ENCODE data around the gene GPC5.
A peak's percentile ranks its signal among the peaks of the same experiment; 100 is the strongest.
"Not testable (repeated sequence)": the region's sequence is repeated elsewhere in the genome, so short reads cannot be mapped to it uniquely, and the experiment has no call there.

GPC5 gene

DNA sequence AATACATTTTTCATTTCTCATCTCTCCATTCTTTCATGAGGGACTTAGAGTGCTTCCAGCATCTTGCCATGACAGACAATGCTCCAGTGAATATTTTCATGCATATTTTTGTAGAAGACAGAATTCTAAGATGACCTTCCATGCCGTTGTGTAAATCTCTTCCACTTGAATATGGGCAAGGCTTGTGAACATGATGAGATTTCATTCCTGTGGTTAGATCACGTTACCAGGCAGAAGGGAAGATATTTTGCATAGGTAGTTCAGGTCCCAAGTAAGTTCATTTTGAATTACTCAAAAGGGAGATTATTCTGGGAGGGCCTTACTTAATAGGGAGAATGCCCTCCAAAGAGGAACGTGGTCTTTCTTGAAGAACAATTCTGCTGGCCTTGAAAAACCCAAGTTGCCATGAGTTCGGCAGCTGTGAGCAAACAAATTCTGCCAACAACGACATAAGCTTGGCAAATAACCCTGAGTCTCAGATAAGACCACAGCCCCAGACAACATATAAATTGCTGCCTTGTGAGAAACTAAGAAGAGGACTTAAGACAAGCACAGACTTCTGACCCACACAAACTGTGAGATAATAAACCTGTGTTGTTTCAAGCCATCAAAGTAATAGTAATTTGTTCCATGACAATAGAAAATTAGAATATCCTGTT is 1427.6 kb downstream of the GPC5 start:
- no peak for DNase-seq

DNA sequence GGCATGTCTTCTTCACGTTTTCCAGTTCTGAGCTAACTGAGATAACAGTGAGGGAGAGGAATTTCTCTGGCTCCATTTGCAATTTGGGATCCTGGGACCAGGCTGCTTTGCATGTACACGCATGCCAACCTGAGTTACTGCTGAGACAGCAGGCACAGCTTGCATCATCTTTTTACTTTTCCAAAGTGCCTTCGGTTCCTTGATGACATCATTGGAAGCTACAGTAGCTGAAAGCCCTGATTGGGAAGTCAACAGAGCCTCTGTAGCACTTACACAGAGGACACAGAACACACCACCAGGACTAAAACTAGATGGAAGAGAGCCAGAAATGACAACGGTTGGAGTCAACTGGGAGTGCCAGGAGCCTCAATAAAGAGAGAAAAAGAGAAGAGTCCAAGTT is 1429.1 kb downstream of the GPC5 start:
- no peak for DNase-seq

DNA sequence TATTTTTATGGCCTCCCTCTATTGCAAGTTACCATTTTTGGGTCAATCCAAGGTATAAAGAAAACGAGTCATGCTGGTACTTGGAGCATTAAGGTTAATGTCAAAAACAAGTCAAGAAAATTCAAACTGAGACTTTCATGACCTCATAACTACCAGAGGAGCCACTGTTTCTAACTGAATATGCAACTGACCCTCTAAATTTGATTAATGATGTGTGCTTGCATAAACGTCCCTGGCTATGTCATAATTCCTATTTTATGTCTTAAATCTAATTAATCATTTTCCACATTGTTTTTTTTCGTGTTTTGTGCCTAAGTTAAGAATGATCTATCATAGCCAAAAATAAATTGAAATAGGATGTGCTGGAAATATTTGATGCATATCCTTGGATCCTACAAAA is 1431.5 kb downstream of the GPC5 start:
- no peak for DNase-seq

DNA sequence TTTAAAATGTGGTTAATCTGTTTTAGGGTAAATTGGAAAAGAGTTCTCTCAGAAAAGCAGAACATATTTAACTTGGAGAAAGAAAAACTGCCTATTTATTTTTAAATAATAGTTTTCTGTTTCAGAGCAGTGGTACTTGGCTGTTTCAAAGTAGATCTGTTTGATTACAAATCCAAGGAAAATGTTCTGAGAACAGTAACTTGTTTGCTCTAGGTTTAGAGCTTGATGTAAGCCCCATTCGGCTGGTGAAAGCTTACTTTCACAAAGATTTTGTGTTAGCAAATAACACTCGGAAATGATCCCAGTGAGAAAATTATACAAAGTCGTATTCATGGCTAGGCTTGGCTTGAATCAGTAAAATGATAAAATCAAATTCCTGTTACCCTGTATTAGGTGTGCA is 1432.4 kb downstream of the GPC5 start:
- no peak for DNase-seq

DNA sequence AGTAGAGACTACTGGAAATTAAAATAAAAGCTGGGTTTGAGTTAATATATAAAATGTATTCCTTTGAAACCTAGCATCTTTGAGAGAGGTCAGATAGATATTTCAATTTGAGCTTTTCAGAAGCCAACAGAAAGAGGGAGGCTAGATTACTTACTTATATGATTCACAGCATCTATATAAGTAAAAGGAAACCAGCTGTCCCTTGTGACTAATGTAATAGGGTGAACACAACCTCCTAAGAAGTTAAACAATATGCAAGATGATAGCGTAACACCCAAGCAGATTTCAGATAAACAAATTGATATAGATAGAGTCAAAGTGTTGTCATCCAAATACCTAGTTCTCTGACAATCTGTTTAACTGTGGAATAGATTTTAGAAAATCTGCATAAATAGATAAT is 1434.7 kb downstream of the GPC5 start:
- DNase-seq, result no peak

DNA sequence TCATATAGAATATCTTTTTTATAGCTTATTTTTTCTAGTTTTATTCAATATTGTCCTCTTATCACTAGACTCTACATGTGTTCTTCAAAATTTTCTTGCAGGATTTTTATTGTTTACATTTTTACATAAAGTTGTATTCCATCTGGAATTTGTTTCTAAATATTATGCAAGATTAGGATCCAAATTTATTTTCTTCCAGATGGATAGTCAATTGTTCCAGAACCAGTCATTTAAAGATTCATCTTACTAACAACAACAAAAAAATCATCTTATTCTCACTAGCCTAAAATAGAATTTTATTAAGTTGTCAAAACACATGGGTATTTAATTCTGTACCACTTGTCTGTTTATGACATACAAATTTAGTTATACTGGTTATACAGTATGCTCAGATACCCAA is 1437.8 kb downstream of the GPC5 start:
- no peak for DNase-seq

DNA sequence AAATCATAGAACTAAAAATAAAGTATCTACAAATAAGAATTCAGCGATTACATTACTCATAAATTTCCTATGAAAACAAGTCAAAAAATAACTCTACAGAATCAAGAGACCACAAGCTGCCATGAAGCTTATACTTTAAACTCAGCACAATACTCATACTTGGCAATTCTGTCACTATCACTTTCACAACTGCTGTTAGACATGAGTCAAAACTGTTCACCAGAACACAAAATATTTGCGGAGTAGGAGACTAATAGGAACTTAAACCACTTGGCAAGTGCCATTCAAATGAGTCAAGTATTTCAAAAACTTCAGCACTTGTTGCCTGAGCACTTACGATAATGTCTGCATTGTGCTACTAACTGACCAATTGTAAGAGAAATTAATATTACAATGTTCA is 1440.4 kb downstream of the GPC5 start:
- DNase-seq, result no peak

DNA sequence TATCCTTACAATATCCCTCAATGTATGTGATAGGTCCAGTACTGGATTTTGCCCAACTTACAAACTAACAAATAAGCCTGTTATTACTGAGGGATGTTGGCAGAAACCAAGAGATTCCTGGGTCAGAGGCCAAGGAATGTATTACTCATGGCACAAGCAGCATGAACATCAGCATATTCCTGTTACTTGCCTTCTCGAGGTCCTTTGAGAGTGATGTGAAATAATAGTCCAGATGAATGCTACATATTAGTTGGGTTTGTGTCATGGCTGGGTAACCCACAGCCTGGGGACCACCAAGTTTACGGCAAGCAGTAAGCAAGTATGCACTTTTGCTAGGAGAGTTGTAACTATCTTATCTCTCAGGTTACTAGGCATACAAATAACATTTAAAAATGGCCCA is 1443.7 kb downstream of the GPC5 start:
- DNase-seq, result no peak

DNA sequence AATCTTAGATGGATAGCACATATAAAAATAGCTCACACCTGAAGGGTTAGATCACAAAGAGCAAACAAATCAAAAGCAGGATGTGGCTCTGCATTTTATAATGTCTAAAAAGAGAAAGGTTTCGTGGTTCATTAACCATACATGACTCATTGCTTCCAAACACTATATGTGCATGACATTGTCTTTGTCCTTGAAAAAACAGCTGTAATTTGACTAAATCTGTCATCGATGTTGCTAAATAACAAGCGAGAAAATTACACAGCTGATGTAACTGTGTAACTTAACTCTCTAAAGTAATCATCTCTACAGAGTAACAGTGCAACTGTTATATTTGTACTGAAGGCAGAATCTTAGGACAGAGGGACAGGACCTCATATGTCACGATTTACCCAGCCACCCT is 1445.1 kb downstream of the GPC5 start:
- DNase-seq, result peak; percentile 16

DNA sequence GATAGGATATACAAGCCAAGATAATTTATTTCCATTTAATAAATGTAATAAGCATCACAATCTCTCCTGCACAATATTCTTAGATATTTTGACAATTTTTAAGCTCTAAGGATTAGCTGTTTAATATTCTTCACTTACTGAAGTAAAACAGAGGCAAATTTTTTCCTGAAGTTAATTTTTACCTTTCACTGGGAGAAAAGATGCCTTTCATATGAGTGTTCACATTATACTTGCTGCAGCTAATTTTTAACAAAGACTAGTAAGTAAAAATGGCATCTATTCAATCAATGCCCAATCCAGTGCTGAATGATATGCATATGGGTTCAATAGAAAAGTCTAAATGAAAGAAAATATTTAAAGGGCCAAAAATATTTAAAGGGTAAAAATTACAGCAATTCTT is 1451.0 kb downstream of the GPC5 start:
- no peak for DNase-seq

DNA sequence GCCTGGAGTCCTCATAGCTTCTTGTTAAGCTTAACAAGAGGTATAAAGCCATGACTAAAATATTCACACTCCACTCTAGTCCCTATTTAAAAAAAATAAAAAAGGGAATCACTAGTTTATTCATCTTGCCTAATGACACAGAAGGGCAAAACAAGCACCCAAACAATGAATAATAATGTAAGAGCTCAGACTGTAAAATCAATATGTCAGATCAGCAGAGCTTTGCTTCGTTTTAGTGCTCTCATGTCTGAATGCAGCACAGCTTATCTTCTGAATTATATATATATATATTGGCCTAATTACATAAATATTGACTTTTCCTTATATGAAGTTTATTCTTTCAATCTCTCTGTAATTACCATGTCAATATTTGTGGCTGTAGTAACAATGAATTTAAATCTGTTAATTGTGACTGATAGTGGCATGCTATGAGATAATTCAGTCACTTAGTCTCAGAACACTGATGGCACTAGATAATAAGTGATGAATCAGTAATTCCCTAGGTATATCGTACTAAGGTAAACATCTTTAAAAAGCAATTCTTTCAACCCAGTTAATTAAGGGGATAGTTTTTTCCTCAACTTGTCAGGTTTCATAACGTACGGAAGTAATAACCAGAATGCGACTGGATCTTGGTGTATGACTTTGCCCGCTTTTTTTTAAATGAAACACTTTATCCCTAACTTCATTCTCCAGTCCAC is 1466.3 kb downstream of the GPC5 start:
- no peak for DNase-seq

DNA sequence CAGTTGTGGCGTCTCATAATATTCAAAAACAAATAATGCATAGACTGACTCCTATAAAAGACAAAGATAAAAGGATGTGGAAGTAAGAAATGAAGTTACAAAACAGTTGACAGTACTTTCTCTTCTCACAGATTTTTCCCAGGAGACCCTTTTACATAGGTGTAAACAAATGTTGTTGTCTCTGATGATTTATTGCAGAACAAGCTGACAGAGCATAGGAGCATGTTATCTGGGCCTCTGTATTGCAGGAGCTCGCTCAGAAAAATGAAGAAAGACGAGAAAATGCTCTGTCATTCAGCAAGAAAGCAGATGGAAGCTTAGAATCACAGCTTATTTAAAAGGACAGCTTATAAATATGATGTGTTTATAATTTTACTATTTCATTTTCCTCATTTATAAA is 1474.6 kb downstream of the GPC5 start:
- DNase-seq, result no peak

DNA sequence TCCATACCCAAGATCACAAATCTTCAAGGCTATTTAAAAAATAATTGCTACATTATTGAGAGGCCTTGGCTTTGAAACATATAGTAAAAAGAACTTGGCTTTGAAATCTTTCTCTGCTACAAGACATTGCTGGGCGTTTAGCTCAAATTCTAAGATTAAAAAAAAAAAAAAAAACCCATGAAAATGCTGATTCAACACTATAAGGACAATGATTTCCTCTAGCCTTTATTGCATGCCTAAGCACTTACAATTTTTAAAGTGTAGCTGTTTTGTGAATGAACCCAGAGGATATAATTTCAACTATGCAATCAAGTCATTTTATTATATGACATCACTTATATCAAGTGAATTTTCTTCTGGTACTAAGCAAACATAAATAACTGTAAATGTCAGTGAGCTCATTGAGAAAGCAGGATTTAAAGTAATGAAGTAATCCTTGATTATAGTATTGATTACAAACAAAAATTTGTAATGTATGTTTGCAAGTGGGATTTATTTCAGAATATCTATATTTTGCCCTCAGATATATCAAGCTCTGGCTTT is 1488.2 kb downstream of the GPC5 start:
- DNase-seq, result no peak

DNA sequence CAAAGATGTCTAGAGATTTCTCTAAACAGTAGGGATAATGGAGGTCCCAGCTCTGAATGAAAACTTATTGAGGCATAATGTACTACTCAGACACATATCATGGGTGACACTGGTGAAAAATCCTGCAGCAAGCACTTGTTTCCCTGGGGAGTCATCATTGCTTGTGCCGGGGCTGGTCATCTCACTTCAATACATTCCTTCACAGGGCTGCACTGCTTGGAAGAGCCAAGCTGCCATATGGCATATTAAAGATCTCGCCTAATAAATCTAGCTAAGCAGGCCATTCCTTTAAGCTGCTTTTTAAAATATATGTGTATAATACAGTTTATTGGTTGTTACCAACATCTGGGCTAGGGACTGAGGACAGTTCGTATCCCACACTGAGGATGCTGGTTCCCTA is 1496.0 kb downstream of the GPC5 start:
- DNase-seq, result no peak

DNA sequence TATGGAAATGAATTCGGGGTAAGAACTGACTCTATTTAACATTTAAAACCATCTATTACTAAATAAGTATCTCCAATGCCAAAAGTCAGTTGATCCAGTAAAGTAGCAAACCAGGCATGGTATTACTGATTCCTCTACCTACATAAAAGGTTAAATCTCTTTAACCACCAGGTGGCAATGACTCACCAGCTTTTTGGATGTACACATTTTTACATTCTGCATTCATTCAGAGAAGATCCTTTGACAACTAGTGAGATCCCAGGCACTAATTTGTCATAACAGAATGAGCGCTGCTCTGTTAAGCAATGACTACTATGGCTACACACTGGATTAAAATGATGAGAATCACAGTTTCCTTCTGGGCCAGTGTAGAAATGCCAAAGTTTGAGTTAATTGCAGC is 1498.4 kb downstream of the GPC5 start:
- no peak for DNase-seq

DNA sequence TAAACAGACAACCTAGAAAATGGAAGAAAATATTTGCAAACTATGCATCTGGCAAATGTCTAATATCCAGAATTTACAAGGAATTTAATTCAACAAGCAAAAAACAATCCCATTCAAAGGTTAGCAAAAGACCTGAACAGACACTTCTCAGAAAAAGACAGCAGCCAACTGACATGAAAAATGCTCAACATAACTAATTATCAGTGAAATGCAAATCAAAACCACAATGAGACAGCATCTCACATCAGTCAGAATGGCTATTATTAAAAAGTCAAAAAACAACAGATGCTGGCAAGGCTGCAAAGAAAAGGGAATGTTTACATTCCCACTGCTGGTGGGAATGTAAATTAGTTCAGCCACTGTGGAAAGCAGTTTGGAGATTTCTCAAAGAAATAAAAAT is 1500.5 kb downstream of the GPC5 start:
- DNase-seq, result not testable (repeated sequence)

DNA sequence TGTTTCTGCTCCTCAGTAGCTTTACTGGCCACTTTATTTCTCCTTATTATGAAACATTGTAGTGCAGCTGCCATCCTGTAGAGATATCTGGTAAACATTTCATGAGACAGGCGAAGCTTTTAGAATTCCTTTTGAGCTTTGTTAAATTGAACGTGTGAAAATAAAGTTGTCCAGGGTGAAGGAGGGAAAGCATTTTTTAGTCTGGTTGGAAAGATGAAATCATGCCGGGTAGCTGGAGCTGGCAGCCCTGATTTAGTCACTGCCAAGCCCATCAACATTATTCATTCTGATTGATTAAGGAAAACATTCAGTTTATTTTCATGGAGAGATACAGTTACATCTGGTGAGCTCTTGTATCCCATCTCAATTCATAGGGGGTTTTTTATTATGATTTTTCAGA is 1502.0 kb downstream of the GPC5 start:
- no peak for DNase-seq

DNA sequence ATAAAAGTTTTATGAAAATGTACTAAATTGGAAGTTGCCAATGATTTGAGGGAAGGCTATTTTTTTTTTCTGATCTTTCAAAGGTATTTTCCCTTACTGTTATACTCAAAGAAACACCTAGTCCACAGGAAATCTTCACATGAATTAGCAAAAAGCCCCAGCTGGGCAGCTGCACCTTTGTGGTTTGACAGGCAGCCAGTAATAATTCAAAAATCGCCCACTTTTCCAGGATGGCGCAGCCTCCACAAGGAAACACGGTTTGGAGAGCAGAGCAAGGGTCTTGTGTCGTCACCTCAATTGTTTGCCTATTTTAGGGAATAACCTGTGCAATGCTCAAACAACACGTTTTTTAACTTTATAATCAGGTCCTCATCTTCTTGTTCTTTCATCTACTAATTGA is 1503.3 kb downstream of the GPC5 start:
- DNase-seq, result no peak

DNA sequence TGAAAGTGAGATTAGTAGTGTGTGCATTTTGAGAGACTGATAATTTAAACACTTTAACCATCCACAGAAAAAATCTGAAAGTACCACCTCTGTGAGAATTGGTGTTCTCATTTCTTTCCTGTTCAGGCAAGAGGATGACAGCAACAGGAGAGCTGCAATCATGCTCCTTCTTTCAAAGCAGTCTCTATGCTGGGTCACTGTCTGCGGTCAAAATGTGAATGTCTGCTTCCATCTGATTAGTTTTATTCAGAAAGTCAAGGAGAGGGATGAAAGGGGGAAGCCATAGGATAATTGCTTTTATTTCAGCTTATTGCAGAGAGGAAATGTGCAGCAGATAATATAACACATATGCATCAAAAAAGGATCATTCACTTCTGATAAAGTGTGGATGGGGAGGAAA is 1514.2 kb downstream of the GPC5 start:
- DNase-seq, result no peak

DNA sequence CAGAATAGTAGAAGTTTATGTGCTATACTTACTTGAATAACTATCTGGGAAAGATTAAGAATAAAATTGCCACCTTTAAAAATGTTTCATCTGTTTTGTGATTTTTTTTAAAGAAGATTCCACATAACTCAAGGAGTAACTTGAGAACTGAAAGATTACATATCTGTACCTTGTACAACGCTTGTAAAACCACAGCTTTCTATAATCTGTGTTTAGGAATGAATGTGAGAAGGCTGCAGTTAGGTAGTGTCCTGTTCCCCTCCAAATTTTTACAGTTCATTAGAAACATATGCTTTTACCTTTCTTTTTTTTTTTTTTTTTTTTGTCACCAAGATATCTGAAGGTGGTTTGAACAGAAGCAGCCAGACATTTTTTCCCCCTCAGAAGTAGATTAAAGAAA is 1515.4 kb downstream of the GPC5 start:
- DNase-seq, result no peak
